ENCODE results near the gene RAB23.
"Not testable (repeated sequence)": the region's sequence is repeated elsewhere in the genome, so short reads cannot be mapped to it uniquely, and the experiment has no call there.

The RAB23 gene

DNA sequence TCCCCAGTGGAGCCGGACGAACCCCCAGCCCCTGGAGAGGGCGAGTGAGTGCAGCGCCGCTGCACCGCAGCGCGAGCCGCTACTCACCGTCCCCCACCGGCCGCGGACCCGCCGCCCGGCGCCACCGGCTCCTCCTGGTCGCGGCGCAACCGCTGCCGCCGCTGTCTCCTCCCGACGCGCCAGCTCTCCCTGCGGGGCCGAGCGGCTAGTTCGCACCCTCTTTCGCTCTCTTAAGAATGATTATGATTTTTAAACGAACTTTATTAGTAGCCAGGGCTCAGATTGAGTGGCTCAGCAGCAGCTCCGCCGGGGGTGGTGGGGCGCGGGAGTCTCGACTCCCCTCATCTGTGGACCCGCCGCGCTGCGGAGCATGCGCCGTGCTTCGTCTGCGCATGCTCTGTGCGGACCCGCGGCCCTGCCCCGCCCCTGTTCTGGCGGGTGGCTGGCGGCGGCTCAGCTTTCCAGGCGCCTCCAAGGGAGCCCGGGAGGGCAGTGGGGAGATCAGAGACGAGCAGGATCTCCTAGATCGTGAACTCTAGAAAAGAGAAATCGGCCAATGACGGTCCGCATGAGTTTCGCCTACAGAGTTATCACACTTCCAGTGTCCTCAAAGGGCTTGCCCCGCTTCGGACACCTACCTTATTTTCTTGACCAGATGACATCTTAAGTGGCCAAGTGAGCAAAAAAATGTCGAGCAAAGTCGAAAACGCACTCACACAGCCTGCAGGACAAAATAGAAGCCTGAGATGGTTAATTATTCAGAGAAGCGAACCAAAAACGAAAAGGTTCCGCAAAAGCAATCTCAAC, at the start of gene RAB23:
Gene RAB23, minus strand, starts transcription at position 372 of the 807 bp plus-strand sequence. CDS start 11,927 bp downstream, outside the sequence.
- peak; percentile 67 for DNase-seq (ENCODE audit: low read depth)

GRCh38 chr6:57268294-57268640, 46.2 kb upstream of the RAB23 start:
- no peak for DNase-seq (ENCODE audit: low read depth)

DNA sequence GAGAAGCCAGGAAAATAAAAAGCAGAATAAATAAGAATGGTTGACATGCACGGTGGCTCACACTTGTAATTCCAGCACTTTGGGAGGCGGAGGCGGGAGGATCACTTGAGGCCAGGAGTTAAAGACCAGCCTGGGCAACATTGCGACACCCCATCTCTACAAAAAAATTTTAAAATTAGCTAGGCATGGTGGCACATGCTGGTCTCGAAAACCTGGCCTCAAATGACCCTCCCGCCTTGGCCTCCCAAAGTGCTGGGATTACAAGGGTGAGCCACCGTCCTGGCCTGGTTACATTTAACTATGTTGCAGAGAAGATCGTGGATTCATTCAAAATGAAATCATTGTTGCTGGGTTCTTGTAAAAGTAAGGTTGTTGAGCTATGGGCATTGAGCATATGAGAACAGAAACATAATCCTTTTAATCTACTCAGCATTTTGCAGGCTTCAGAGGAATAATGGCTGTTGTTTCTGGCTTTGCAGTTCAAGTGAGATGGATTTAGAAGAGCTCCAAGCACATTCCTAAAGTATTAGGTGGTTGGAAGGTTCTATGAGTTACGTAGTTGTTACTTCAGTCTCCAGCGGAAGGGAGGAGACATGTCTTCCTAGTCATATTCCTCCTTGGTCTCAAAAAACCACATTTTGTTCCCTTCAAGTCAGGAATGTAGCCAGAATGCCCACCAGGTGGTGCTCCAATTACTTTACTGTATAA, 45.6 kb upstream of the RAB23 start:
- peak; percentile 100 for DNase-seq (ENCODE audit: low read depth)

DNA sequence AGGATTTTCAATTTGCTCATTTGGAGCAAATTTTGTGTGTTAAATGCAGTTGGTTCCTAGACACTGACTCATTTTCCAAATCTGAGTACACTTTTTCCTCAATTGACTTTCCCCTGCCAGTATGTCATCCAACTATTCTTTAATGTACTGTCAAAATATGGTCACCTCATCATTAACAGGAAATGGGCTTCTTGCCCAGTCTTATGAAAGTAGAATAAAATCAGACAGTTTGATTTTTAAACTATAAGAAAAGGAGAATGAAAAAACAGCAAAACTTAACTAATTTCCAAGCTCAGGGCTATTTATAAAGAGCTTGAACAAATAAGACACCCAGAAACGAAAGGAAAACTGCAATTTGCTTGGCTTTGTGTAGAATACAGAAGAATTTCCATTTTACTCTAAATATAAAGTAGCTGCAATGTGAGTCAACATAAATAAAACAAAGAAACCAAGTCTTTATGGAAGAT, 43.7 kb upstream of the RAB23 start:
- DNase-seq (ENCODE audit: low read depth), result no peak

GRCh38 chr6:57263739-57264138, 41.6 kb upstream of the RAB23 start:
- DNase-seq (ENCODE audit: low read depth), result peak; percentile 49

DNA sequence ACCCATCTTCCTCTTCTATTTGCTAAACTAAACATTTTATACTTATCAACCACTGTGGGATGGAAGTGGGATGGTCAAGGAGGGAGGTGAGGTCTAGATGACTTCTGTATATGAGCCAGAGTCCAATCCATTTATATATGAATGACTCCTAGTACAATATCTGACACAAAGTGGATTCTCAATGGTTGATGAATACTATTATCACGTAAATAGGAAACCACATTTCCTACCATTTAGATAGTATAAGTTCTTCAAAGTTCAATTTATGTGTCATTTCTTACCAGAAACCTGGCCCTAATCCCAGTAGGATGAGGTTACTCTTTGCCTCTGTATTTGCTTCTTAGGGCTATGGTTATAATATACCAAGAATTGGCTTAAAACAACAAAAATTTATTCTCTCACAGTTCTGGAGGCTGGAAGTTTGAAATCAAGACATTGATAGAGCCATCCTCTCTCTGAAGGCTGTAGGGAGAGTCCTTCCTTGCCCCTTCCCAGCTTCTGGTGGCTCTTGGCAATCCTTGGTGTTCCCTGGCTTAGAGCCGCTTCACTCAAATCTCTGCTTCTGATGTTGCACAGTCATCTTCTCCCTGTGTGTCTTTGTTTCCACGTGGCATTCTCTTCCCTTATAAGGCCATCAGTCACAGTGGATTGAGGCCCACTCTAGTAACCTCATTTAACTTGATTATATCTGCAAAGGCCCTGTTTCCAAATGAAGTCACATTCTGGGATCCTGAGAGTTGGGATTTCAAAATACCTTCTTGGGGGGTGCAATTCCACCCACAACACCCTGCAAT, 41.0 kb upstream of the RAB23 start:
- DNase-seq (ENCODE audit: low read depth), result peak; percentile 98

DNA sequence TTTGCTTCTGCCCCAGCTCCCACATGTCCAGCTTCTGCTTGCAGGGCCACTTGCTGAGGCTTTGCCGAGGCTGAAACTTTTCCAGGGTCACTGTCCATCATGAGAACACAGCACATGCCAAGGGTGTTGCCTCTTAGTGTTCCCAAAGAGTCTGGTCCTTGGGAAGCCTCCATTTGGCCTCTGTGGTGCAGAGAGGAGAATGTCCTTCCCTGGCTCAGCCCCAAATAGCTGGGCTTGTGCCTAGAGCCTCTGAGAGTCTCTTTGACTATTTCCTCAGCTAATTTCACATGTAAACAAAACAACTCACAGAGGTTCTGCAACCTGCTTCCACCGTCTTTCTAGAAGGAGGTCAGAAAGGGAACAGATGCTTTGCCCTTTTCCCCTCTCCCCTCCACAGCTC, 40.4 kb upstream of the RAB23 start:
- no peak for DNase-seq (ENCODE audit: low read depth)

- no peak for DNase-seq (ENCODE audit: low read depth)
Observed at GRCh38 chr6:57261926-57262325, 39.8 kb upstream of the RAB23 start.

DNA sequence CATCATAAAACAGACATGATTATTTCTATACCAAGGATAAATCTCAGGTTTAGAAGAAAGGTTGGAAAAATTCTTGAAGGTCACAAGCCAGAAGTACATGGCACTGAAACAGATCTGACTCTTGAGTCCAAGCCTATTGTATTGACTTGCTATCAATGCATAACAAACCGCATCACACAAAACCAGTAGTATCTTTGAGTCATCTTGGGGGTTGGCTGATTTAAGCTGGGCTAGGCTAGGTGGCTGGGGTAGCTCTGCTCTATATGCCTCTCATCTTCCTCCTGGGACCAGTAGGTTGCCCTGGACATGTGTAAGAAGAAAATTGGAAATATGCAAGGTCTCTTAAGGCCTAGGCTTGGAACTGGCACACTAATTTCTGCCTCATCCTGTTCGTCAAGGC, 37.0 kb upstream of the RAB23 start:
- no peak for DNase-seq (ENCODE audit: low read depth)

GRCh38 chr6:57257911-57258541, 35.9 kb upstream of the RAB23 start:
- DNase-seq (ENCODE audit: low read depth), result peak; percentile 61

DNA sequence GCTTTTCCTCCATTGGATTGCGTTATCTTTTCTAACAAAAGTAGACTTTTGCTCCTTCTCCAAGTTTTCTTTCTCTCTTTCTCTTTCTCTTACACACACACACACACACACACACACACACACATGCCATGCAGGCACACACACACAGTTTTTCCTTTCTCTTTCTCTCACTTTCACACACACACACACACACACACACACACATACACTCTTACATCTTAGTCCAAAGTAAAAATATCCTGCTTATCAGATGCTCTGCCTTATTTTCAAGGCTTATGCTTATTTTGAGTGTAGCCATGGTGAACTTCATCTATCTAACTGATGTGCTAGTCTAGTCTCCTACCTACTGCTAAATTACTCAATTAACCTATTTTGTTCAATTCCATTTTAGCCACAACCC, 34.4 kb upstream of the RAB23 start:
- DNase-seq (ENCODE audit: low read depth), result peak; percentile 52

- DNase-seq (ENCODE audit: low read depth), result peak; percentile 17
Observed at GRCh38 chr6:57255451-57256169, 33.5 kb upstream of the RAB23 start.

GRCh38 chr6:57254055-57254717, 32.1 kb upstream of the RAB23 start:
- DNase-seq (ENCODE audit: low read depth), result no peak

DNA sequence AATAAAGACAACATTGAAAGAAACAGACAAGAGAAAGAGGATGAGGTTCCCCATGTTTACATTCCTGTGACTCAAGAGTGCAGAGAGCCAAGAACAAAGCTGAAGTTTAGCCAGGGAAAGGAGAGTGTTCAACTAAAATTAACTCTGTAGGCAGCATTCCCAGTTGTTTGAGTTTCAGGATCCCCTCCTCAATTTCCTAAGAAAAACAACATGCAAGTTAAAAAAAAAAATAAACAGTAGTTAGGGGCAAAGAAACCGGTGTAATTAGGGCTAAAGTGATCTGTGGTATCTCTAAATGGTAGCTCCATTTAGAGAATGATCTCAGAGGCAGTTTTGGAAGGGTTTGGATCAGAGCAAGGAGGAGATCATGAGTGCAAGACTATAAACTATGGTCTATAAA, 30.9 kb upstream of the RAB23 start:
- DNase-seq (ENCODE audit: low read depth), result peak; percentile 45

- no peak for DNase-seq (ENCODE audit: low read depth)
Observed at GRCh38 chr6:57252137-57252536, 30.0 kb upstream of the RAB23 start.

- DNase-seq (ENCODE audit: low read depth), result no peak
Observed at GRCh38 chr6:57250348-57250747, 28.2 kb upstream of the RAB23 start.

DNA sequence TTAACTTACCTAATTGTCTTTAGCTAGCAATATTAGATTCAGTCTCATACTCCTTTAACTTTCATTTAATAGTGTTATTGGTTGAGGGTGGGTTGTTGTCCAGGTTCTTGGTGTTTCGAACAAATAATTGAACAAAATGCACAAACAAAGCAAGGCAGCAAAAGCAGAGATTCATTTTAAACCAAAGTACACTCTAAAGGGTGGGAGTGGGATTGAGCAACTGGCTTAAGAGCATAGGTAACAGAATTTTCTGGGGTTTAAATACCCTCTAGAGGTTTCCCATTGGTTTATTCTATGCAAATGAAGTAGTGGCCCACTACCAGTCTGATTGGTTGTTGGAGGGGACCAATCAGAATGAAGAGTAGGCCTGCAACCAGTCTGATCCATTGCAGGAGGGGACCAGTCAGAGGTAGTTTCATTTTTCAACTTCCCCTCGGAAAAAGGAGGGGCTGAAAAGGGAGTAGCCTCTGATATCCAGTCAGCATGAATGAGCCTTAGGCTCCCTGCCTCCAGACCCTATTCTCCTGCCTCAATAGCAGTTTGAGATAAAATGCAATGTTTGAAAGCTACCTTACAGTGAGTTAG, 26.3 kb upstream of the RAB23 start:
- DNase-seq (ENCODE audit: low read depth), result no peak

- no peak for DNase-seq (ENCODE audit: low read depth)
Observed at GRCh38 chr6:57247603-57248002, 25.5 kb upstream of the RAB23 start.

DNA sequence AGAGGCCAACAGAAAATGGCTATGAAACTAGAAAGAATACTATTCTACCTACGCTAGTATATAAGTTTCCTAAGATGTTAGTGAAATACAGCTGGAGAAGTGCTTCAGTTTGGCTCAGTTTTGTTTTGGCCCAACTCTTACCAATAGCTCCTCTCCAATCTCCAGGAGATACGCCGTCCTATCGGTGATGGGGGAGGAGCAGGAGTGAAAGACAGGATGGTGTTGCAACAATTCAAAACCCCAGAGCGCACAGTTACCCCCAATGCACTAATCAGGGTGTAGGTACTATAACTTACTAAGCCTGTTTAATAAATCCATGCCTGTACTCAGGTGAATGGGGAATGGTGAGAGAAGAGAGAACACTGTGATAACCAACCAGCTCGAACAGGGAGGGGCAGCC, 24.2 kb upstream of the RAB23 start:
- no peak for DNase-seq (ENCODE audit: low read depth)

GRCh38 chr6:57243954-57244353, 21.8 kb upstream of the RAB23 start:
- no peak for DNase-seq (ENCODE audit: low read depth)

GRCh38 chr6:57243526-57243925, 21.4 kb upstream of the RAB23 start:
- DNase-seq (ENCODE audit: low read depth), result not testable (repeated sequence)

All from amniotic epithelial cell (primary cell).